ENCODE results near the gene GK.

GRCh38 chrX:30673884-30674598 lies 20.8 kb downstream of the GK start:
- TF ChIP-seq RAD21 (IDR thresholded peaks at IDR 0.05; ENCODE audit: low read depth), result no peak
- TF ChIP-seq TAF1 (IDR thresholded peaks at IDR 0.05; ENCODE audit: low read depth), result no peak
- TF ChIP-seq, protein P1, sequence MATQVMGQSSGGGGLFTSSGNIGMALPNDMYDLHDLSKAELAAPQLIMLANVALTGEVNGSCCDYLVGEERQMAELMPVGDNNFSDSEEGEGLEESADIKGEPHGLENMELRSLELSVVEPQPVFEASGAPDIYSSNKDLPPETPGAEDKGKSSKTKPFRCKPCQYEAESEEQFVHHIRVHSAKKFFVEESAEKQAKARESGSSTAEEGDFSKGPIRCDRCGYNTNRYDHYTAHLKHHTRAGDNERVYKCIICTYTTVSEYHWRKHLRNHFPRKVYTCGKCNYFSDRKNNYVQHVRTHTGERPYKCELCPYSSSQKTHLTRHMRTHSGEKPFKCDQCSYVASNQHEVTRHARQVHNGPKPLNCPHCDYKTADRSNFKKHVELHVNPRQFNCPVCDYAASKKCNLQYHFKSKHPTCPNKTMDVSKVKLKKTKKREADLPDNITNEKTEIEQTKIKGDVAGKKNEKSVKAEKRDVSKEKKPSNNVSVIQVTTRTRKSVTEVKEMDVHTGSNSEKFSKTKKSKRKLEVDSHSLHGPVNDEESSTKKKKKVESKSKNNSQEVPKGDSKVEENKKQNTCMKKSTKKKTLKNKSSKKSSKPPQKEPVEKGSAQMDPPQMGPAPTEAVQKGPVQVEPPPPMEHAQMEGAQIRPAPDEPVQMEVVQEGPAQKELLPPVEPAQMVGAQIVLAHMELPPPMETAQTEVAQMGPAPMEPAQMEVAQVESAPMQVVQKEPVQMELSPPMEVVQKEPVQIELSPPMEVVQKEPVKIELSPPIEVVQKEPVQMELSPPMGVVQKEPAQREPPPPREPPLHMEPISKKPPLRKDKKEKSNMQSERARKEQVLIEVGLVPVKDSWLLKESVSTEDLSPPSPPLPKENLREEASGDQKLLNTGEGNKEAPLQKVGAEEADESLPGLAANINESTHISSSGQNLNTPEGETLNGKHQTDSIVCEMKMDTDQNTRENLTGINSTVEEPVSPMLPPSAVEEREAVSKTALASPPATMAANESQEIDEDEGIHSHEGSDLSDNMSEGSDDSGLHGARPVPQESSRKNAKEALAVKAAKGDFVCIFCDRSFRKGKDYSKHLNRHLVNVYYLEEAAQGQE (IDR thresholded peaks at IDR 0.05; ENCODE audit: low read depth), result no peak
- TF ChIP-seq EP300 (IDR thresholded peaks at IDR 0.05; ENCODE audit: borderline replicate concordance), result no peak
- TF ChIP-seq ZBTB7A (IDR thresholded peaks at IDR 0.05; ENCODE audit: low read depth), result no peak
- TF ChIP-seq, protein P2, sequence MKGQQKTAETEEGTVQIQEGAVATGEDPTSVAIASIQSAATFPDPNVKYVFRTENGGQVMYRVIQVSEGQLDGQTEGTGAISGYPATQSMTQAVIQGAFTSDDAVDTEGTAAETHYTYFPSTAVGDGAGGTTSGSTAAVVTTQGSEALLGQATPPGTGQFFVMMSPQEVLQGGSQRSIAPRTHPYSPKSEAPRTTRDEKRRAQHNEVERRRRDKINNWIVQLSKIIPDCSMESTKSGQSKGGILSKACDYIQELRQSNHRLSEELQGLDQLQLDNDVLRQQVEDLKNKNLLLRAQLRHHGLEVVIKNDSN (IDR thresholded peaks at IDR 0.05), result no peak
- no peak for TF ChIP-seq CEBPB (IDR thresholded peaks at IDR 0.05)
- TF ChIP-seq CREB1 (IDR thresholded peaks at IDR 0.05; ENCODE audit: low read depth), result no peak
- no peak for TF ChIP-seq MAX (IDR thresholded peaks at IDR 0.05)
- TF ChIP-seq YY1 (IDR thresholded peaks at IDR 0.05; ENCODE audit: low read depth), result no peak
- TF ChIP-seq EGR1 (IDR thresholded peaks at IDR 0.05), result no peak
- no peak for TF ChIP-seq TCF12 (IDR thresholded peaks at IDR 0.05; ENCODE audit: low read depth)
